Naive thymus-derived CD4-positive, alpha-beta T cell (primary cell): ENCODE measurements around the gene SUCLG1. TPM values are rescaled to one million over a fixed set of nuclear protein-coding genes. Genes with fewer than 3 reads are reported as not detected.
A peak's percentile ranks its signal among the peaks of the same experiment; 100 is the strongest.

Source experiments
- ATAC-seq: fragments of 150-1000 bp; cut with Tn5 transposase; 2 replicates; pipeline ENCODE4 v1.10.0; 2021; ENCODE audit warnings: mild to moderate bottlenecking, moderate library complexity
- CTCF ChIA-PET: fragments of 350-600 bp; sonication (Branson Sonifier 250); formaldehyde crosslinking; loops from one replicate; lab custom pipeline; 2021; ENCODE audit warnings: antibody characterized with exemption; lab: Charles Lee
- POLR2A ChIA-PET: fragments of 350-600 bp; sonication (Branson Sonifier 250); formaldehyde crosslinking; loops from one replicate; lab custom pipeline; 2021; ENCODE audit warnings: antibody characterized with exemption, inconsistent platforms; lab: Charles Lee
- DNase-seq, 9 donors: peaks; one replicate each; pipeline versions ENCODE4 v3.0.0 to v3.0.0-alpha.2; 2020 to 2022; ENCODE audit warnings: mixed read lengths in 1 of 9
- H3K27ac ChIP-seq: one replicate; pipeline ENCODE4 v1.7.0; 2013; ENCODE audit warnings: mild to moderate bottlenecking, low read depth, low read length, moderate library complexity
- H3K27me3 ChIP-seq, 2 donors: one replicate each; pipeline ENCODE4 v1.7.0; 2013; ENCODE audit warnings: low read length in 2 of 2, mild to moderate bottlenecking in 2 of 2, moderate library complexity in 2 of 2; ENCODE audit not compliant: control insufficient read depth in 2 of 2, insufficient read depth in 2 of 2
- H3K36me3 ChIP-seq, 3 experiments: 1 replicate in 2 of 3; 2 replicates in 1 of 3; pipeline ENCODE4 v1.7.0; 2013; ENCODE audit warnings: low read length in 3 of 3, mild to moderate bottlenecking in 3 of 3, moderate library complexity in 1 of 3; ENCODE audit not compliant: insufficient read depth in 3 of 3, control insufficient read depth in 2 of 3
- H3K4me1 ChIP-seq, 2 donors: one replicate each; pipeline ENCODE4 v1.7.0; 2013; ENCODE audit warnings: low read length in 2 of 2, mild to moderate bottlenecking in 2 of 2, moderate library complexity in 1 of 2; ENCODE audit not compliant: control insufficient read depth in 2 of 2, insufficient read depth in 2 of 2
- H3K4me3 ChIP-seq: 2 replicates; pipeline ENCODE4 v1.7.0; 2013; ENCODE audit warnings: mild to moderate bottlenecking, low read length
- H3K9me3 ChIP-seq, 3 experiments: 1 replicate in 2 of 3; 2 replicates in 1 of 3; pipeline ENCODE4 v1.7.0; 2013; ENCODE audit warnings: low read length in 3 of 3; ENCODE audit not compliant: control insufficient read depth in 2 of 3
- H3K27ac Mint-ChIP-seq, 9 donors: one replicate each; pipeline ENCODE4 v1.8.0; 2020 to 2022; ENCODE audit warnings: mixed read lengths in 9 of 9, mild to moderate bottlenecking in 8 of 9, moderate library complexity in 5 of 9, inconsistent platforms in 2 of 9
- H3K27me3 Mint-ChIP-seq, 5 donors: one replicate each; pipeline ENCODE4 v1.8.0; 2021 to 2022; ENCODE audit warnings: mixed read lengths in 5 of 5, mild to moderate bottlenecking in 1 of 5
- H3K36me3 Mint-ChIP-seq, 5 donors: one replicate each; pipeline ENCODE4 v1.8.0; 2020 to 2022; ENCODE audit warnings: mixed read lengths in 5 of 5, mild to moderate bottlenecking in 3 of 5, inconsistent platforms in 1 of 5
- H3K4me1 Mint-ChIP-seq, 7 donors: one replicate each; pipeline ENCODE4 v1.8.0; 2020 to 2022; ENCODE audit warnings: mixed read lengths in 7 of 7, mild to moderate bottlenecking in 3 of 7, inconsistent platforms in 1 of 7
- H3K4me3 Mint-ChIP-seq, 10 donors: one replicate each; pipeline ENCODE4 v1.8.0; 2020 to 2022; ENCODE audit warnings: mild to moderate bottlenecking in 10 of 10, mixed read lengths in 10 of 10, moderate library complexity in 6 of 10, inconsistent platforms in 2 of 10
- H3K9me3 Mint-ChIP-seq, 11 donors: one replicate each; pipeline ENCODE4 v1.8.0; 2020 to 2022; ENCODE audit warnings: mixed read lengths in 11 of 11, mild to moderate bottlenecking in 4 of 11, inconsistent platforms in 1 of 11, moderate library complexity in 1 of 11
- intact Hi-C, 2 donors: fragments of 100-400 bp; cut with micrococcal nuclease; formaldehyde crosslinking; loops; one replicate each; pipeline ENCODE4 v1.15.1; 2023
- polyA plus RNA-seq, 2 donors: library from polyadenylated mRNA; unstranded; fragments of 300-500 nt; fragmentation: Illumina TruSeq; gene quantifications; one replicate each; pipeline ENCODE4 v1.2.3, GENCODE V29; 2021
- total RNA-seq, 6 experiments: library from RNA in 5 of 6; stranded (reverse) in 5 of 6; gene quantifications; 1 replicate in 5 of 6; 2 replicates in 1 of 6; pipeline ENCODE4 v1.2.3 and lab custom pipeline; 2021 to 2026

SUCLG1 gene
- total and polyA plus RNA-seq, 7 experiments from 2014 or later: 45.1 to 85.9 (median 50.7) TPM

- H3K4me1 Mint-ChIP-seq: peaks cover 0 to 25% (median 5%) of the 10 kb centered on the region in 7 donors
- H3K36me3 Mint-ChIP-seq: peaks cover 33 to 87% (median 62%) of the 10 kb centered on the region in 5 donors
- no peak overlapping the region for H3K4me3 ChIP-seq
- no peaks in the 10 kb centered on the region for H3K4me1 ChIP-seq
- no peaks in the 10 kb centered on the region for H3K9me3 ChIP-seq
- intact Hi-C loops: no loop called here
- ATAC-seq (no peak), DNase-seq (no peak)
- H3K4me3 Mint-ChIP-seq: no peak overlapping the region
- H3K27me3 Mint-ChIP-seq: no peaks in the 10 kb centered on the region
- H3K27ac ChIP-seq: no peak overlapping the region
- H3K9me3 Mint-ChIP-seq: no peaks in the 10 kb centered on the region
- ChIA-PET POLR2A (no interaction called here), CTCF (no interaction called here)
- H3K27ac Mint-ChIP-seq: peak overlapping the region in 1 of 9 donors; percentile 28
- H3K27me3 ChIP-seq: no peaks in the 10 kb centered on the region
- peaks cover 3 to 52% (median 8%) of the 10 kb centered on the region in 3 experiments for H3K36me3 ChIP-seq
Measured at GRCh38 chr2:84441505-84441904, 17.6 kb downstream of the SUCLG1 start.

GRCh38 chr2:84441036-84441435, 18.0 kb downstream of the SUCLG1 start:
- ChIA-PET POLR2A (no interaction called here), CTCF (no interaction called here)
- Mint-ChIP-seq H3K27ac (peak overlapping the region in 1 of 9 donors; percentile 53), H3K9me3 (no peaks in the 10 kb centered on the region), H3K36me3 (peaks cover 30 to 84% (median 60%) of the 10 kb centered on the region in 5 donors), H3K4me1 (peaks cover 0 to 25% (median 5%) of the 10 kb centered on the region in 7 donors), H3K4me3 (no peak overlapping the region), H3K27me3 (no peaks in the 10 kb centered on the region)
- Histone ChIP-seq H3K4me3 (no peak overlapping the region), H3K9me3 (no peaks in the 10 kb centered on the region), H3K4me1 (no peaks in the 10 kb centered on the region), H3K27ac (no peak overlapping the region), H3K36me3 (peaks cover 3 to 48% (median 8%) of the 10 kb centered on the region in 3 experiments), H3K27me3 (no peaks in the 10 kb centered on the region)
- intact Hi-C loops: no loop called here
- DNase-seq (no peak), ATAC-seq (no peak)

GRCh38 chr2:84435345-84436025, 23.6 kb downstream of the SUCLG1 start:
- intact Hi-C loops: no loop called here
- Histone ChIP-seq H3K4me1 (no peaks in the 10 kb centered on the region), H3K4me3 (no peak overlapping the region), H3K27me3 (no peaks in the 10 kb centered on the region), H3K27ac (no peak overlapping the region), H3K9me3 (no peaks in the 10 kb centered on the region), H3K36me3 (peaks cover 0 to 54% (median 9%) of the 10 kb centered on the region in 3 experiments)
- ATAC-seq: no peak
- Mint-ChIP-seq H3K9me3 (no peaks in the 10 kb centered on the region), H3K4me3 (no peak overlapping the region), H3K27me3 (no peaks in the 10 kb centered on the region), H3K27ac (peak overlapping the region in 1 of 9 donors; percentile 37), H3K4me1 (peaks cover 0 to 7% (median 0%) of the 10 kb centered on the region in 7 donors), H3K36me3 (peaks cover 12 to 66% (median 40%) of the 10 kb centered on the region in 5 donors)
- DNase-seq: no peak
- ChIA-PET CTCF (no interaction called here), POLR2A (no interaction called here)

GRCh38 chr2:84429328-84429727, 29.8 kb downstream of the SUCLG1 start:
- Histone ChIP-seq H3K9me3 (no peaks in the 10 kb centered on the region), H3K27ac (no peak overlapping the region), H3K36me3 (peaks cover 7 to 65% (median 18%) of the 10 kb centered on the region in 3 experiments), H3K27me3 (no peaks in the 10 kb centered on the region), H3K4me3 (no peak overlapping the region), H3K4me1 (no peaks in the 10 kb centered on the region)
- Mint-ChIP-seq H3K27me3 (no peaks in the 10 kb centered on the region), H3K27ac (peak overlapping the region in 2 of 9 donors; percentile 13 to 34), H3K4me1 (peaks cover 0 to 3% (median 0%) of the 10 kb centered on the region in 7 donors), H3K36me3 (peaks cover 18 to 52% (median 21%) of the 10 kb centered on the region in 5 donors), H3K4me3 (no peak overlapping the region), H3K9me3 (no peaks in the 10 kb centered on the region)
- CTCF ChIA-PET: no interaction called here
- no peak for DNase-seq
- no peak for ATAC-seq
- POLR2A ChIA-PET: no interaction called here
- intact Hi-C loops: loop anchor here (10.0 kb wide), 1 partner anchor 115 kb away; no protein-coding TSS in a partner anchor

GRCh38 chr2:84427235-84428138, 31.6 kb downstream of the SUCLG1 start:
- no peak overlapping the region for H3K27ac ChIP-seq
- ChIA-PET POLR2A (no interaction called here), CTCF (no interaction called here)
- DNase-seq (no peak), ATAC-seq (no peak)
- intact Hi-C loops: loop anchor here (10.0 kb wide), 1 partner anchor 113 kb away; no protein-coding TSS in a partner anchor
- Mint-ChIP-seq H3K4me3 (no peak overlapping the region), H3K27me3 (no peaks in the 10 kb centered on the region), H3K4me1 (peaks cover 0 to 4% (median 0%) of the 10 kb centered on the region in 7 donors), H3K36me3 (peaks cover 19 to 56% (median 25%) of the 10 kb centered on the region in 5 donors), H3K27ac (peak overlapping the region in 2 of 9 donors; percentile 29 to 59), H3K9me3 (no peaks in the 10 kb centered on the region)
- H3K4me1 ChIP-seq: no peaks in the 10 kb centered on the region
- no peak overlapping the region for H3K4me3 ChIP-seq
- H3K27me3 ChIP-seq: no peaks in the 10 kb centered on the region
- no peaks in the 10 kb centered on the region for H3K9me3 ChIP-seq
- peaks cover 15 to 65% (median 20%) of the 10 kb centered on the region in 3 experiments for H3K36me3 ChIP-seq

GRCh38 chr2:84425310-84425709, 33.8 kb downstream of the SUCLG1 start:
- Histone ChIP-seq H3K27me3 (no peaks in the 10 kb centered on the region), H3K9me3 (no peaks in the 10 kb centered on the region), H3K4me3 (no peak overlapping the region), H3K36me3 (peaks cover 11 to 44% (median 19%) of the 10 kb centered on the region in 3 experiments), H3K27ac (peak overlapping the region; percentile 16), H3K4me1 (no peaks in the 10 kb centered on the region)
- intact Hi-C loops: loop anchor here (10.0 kb wide), 1 partner anchor 111 kb away; no protein-coding TSS in a partner anchor
- Mint-ChIP-seq H3K27ac (peak overlapping the region in 2 of 9 donors; percentile 44 to 47), H3K36me3 (peaks cover 14 to 51% (median 20%) of the 10 kb centered on the region in 5 donors), H3K27me3 (no peaks in the 10 kb centered on the region), H3K9me3 (no peaks in the 10 kb centered on the region), H3K4me3 (no peak overlapping the region), H3K4me1 (peaks cover 0 to 7% (median 0%) of the 10 kb centered on the region in 7 donors)
- POLR2A ChIA-PET: no interaction called here
- ATAC-seq (no peak), DNase-seq (no peak)
- CTCF ChIA-PET: no interaction called here
